T1000 (cell line): ENCODE results near the gene ANKS1A.

ENCODE experiments used
- DNase-seq: peaks from one replicate; lab custom pipeline; 2025; ENCODE audit warnings: mixed read lengths; lab: John Stamatoyannopoulos, UW

Gene ANKS1A

DNA sequence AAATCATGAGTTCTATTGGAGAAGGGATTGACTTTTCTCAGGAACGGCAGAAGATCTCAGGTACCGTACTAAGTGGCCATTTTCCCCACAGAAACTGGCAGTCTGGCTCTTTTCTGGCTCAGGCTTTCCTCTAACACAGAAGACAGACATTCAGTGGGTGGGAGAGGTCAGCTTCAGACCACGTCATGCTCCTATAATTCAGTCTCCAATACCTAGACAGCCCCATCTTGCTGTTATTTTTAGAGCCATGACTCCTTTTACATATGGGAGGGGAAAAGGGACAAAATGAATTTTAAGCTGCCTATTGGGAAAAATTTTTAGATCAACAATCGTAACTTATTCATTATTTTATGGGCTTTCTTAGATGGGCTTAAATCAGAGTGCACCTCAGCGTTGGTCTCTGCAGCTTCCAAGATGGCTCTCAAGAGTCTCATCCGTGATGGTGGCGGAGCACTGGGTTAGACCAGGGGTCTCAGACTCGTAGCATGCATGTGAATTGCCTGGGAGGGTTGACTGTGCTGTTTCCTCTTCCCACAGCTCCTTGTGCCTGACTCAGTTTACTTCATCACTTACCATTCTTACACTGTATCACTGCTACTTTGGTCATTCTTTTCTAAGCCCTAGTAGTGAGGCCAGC, 165.2 kb downstream of the ANKS1A start:
- DNase-seq, result no peak

DNA sequence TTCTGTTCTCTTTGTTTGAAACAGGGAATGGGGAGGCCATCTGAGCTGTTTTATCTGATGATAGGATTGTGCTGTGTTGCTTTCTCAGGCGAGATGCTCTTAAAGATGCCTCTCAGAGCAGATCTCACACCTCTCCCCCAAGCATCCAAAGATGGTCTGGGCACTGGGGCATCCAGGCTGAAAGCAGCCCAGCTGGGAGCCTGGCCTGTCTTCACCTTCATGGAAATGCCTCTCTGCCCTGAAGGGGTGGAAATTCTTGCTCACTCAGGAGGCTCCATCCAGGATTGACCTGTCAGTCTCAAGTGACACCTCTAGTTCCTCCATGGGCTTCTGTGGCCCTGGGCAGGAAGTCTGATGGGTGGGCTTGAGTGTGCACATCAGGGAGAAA, 165.7 kb downstream of the ANKS1A start:
- no peak for DNase-seq

- DNase-seq, result no peak
Measured at GRCh38 chr6:35055891-35056290, 166.8 kb downstream of the ANKS1A start.

- DNase-seq, result no peak
Measured at GRCh38 chr6:35056952-35057351, 167.9 kb downstream of the ANKS1A start.

- DNase-seq, result no peak
Measured at GRCh38 chr6:35057449-35058357, 168.6 kb downstream of the ANKS1A start.

DNA sequence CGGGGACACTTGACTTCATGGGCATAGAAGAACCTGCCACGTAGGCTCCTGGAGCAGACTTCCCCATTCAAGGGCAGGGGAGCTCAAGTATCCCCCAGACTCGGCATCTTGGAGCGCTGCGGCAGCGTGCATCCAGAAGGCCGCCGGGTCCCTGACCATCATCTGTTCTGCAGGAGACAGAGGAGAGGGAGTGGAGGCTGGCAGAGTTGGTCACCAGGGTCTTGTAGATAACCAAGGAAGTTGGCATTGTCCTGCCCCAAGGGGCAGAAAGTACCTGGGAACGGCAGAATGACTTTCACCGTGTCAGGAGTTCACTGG, 169.3 kb downstream of the ANKS1A start:
- DNase-seq, result no peak

GRCh38 chr6:35058865-35059522, 169.9 kb downstream of the ANKS1A start:
- DNase-seq, result no peak

- DNase-seq, result no peak
Measured at GRCh38 chr6:35059596-35060345, 170.7 kb downstream of the ANKS1A start.

- no peak for DNase-seq
Measured at GRCh38 chr6:35061102-35061615, 172.1 kb downstream of the ANKS1A start.

DNA sequence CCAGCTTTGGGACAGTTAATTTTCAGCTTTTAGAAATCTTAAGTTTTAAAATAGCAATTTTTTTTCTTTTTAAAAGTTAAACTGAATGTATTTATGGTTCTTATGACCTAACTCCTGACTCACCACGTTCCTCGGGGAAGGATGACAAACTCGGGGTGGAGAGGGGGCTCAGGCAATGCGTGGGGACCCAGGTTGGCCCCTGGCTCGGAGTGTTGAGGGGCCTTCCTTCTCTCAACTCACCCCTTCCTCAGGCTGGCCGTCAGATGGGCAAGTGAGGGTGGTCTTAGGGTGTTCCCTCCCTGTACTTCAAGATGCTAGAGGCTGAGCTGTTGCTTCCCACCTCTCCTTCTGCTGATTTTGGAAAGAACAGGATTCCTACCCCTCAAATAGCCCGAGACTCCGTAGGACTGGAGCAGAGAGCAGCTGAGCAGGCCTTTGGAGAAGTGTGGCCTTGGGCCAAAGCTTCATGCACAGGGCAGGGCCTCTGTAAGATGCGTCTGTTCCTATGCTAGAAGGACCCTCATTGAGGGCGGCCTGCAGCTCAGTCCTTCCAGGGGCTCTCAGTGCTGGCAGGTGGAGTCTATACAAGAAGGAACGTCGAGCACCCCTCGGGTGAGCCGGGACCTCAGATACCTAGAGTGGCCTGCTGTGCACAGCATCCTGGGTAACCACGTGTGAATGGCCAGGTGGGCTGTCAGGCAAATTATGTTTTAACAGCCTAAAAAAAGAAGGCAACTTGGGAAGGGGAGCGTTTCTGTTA, 172.8 kb downstream of the ANKS1A start:
- DNase-seq, result no peak

DNA sequence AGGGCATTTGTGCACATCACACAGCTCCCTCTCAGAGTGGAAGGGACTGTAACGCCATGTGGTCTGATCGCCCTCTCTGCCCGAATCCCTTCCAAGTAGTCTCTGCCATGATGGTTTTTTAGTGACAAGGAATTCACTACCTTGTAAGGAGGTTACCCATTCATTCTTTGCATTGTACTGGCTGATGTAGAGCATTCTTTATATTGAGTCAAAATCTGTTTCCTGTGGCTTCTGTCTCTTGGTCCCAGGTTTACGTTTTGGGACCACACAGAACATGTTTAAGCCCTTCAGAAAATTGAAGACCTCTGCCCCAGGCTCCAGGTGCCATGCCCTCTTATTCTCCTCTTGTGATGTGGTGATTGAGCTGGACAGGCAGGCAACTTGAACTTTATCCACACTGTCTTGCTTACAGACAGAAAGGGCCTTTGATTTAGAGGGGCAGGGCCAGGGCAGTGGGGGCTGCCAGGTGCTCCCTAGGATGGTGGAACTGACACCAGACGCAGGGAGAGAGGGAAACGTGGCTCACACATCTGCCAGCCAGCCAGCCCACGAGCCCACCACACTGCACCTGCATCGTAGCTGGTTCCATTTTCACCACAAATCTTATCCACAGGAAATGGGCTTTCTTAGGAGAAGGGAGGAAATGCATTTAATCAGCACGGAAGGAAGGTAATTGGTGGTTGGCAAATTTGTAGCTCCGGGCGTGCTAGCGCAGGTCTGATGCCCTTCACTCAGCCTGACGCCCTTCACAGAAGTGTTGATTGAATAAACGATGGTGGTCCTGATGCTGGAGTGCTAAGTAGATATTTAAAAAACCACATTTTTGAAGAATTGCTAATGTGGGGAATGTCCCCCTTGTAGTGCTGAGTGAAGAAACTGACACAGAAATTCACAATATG, 173.9 kb downstream of the ANKS1A start:
- DNase-seq, result no peak

GRCh38 chr6:35063701-35064280, 174.7 kb downstream of the ANKS1A start:
- DNase-seq, result no peak

GRCh38 chr6:35064290-35064689, 175.2 kb downstream of the ANKS1A start:
- DNase-seq, result no peak

DNA sequence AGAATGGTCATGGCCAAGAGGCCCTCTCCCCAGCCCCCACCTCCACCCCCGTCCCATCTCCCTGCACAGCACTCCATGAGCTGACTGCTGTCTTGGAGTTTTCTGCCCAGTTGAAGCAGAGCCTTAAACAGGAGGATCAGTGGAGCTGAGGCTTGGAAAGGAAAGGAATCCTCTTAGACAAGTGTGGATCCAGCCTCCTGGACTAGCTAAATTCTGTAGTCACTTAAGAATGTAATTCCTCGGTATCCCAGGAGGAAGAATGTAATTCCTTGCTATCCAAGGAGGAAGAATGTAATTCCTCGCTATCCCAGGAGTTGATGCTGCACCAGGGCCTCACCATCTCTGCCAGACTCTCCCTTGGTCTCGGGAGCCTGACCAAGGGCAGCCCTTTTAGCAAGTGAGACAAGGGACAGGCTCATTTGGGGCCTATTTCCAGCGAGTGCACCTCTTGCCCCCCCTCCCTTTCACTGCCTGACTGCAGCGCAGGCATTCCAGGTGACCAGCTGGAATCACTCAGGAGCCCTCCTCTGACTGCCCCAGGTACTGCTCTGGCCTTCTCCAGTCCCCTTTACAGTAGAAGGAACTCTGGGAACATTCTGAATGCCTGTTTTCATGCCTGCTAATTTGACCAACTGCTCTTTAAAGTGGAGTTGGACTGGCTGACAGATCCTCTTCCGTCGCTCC, 175.8 kb downstream of the ANKS1A start:
- no peak for DNase-seq

- DNase-seq, result no peak
Measured at GRCh38 chr6:35065441-35065800, 176.4 kb downstream of the ANKS1A start.

- DNase-seq, result no peak
Measured at GRCh38 chr6:35065870-35066269, 176.8 kb downstream of the ANKS1A start.

DNA sequence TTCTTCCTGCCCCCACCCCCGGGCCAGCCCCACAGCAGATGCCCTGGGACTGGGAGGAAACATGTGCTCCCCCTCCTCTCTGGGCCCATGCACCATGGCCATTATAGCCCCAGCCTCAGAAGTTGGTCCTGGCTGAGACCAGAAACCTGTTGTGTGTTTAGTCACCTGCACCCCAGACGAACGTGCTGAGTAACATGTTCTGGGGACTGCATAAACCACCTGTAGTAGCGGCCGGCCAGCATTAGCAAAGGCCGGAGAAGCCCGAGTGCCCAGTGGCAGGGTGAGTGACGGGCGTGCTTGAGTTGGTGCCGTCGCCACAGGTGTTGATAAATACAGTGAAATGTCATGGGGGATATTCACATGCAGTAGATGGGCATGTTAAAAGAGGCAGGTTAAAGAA, 178.2 kb downstream of the ANKS1A start:
- DNase-seq, result no peak

DNA sequence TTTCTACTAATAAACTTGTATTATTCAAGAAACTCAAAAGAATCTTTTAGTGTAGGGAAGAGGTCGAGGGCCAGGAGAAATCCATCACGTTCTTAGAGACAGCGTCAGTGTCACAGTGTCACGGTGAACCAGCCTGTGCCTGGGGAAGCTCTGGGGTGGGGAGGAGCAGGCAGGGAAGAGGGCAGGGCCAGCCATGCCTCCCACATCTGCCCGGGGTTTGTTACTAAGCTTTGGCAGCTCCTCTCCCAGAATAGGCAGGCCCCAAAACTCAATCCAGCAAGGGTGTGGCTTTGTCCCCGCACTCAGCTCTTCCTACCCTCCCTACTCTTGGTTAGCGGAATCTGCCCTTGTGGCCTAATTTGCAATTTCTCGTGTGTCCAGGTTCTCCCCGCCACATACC, 179.2 kb downstream of the ANKS1A start:
- DNase-seq, result no peak

- no peak for DNase-seq
Measured at GRCh38 chr6:35068644-35069043, 179.6 kb downstream of the ANKS1A start.
